Liver (tissue), 3 donors: Measurements from ENCODE around the gene SCAI.

Experiments used
- CTCF ChIP-seq: fragments of 150-350 bp; IDR thresholded peaks from 2 replicates; pipeline ENCODE4 v1.5.1; 2017; ENCODE audit warnings: improper control_type of control experiment, low read depth, low read length; ENCODE audit not compliant: missing input control
- RAD21 ChIP-seq, 2 donors: IDR thresholded peaks; 2 replicates each; pipeline ENCODE4 v1.6.1; 2016; ENCODE audit warnings: antibody characterized with exemption in 2 of 2, mild to moderate bottlenecking in 2 of 2
- SP1 ChIP-seq: IDR thresholded peaks from 2 replicates; pipeline ENCODE4 v1.6.1; 2018; ENCODE audit warnings: antibody characterized with exemption, mild to moderate bottlenecking
- donor health status: healthy.
- donor health status: healthy.

GRCh38 chr9:125177888-125178287 is 34.6 kb upstream of the SCAI start:
- no peak for TF ChIP-seq CTCF
- TF ChIP-seq SP1, result no peak
- TF ChIP-seq RAD21 (IDR thresholded peaks at IDR 0.05), result no peak
